GM12878 (cell line): ENCODE results near the gene GFPT1. TPM values are rescaled to one million over a fixed set of nuclear protein-coding genes. Genes with fewer than 3 reads are reported as not detected.

Experiments
- ATAC-seq: fragments of 200-7000 bp; cut with Tn5 transposase; 3 replicates; pipeline ENCODE4 v1.9.1; 2020; ENCODE audit warnings: mild to moderate bottlenecking, moderate library complexity
- BruUV-seq: library from RNA; stranded (reverse); fragments of 400-500 nt; replicated peaks from 2 replicates; lab custom pipeline; 2021; lab: Mats Ljungman, UMichigan
- CTCF ChIA-PET: fragments of 300-600 bp; sonication (Branson Sonifier 250); formaldehyde crosslinking; extraction: SDS; loops from one replicate; lab custom pipeline; 2021; ENCODE audit warnings: inconsistent platforms; lab: Yijun Ruan, JAX
- POLR2A ChIA-PET: fragments of 350-600 bp; formaldehyde crosslinking; extraction: SDS; loops from one replicate; lab custom pipeline; 2021; ENCODE audit warnings: inconsistent platforms; lab: Charles Lee
- RAD21 ChIA-PET: fragments of 300-600 bp; sonication (Branson Sonifier 250); formaldehyde crosslinking; loops from one replicate; lab custom pipeline; 2023; ENCODE audit warnings: antibody characterized with exemption; ENCODE audit not compliant: unreplicated experiment; lab: Charles Lee
- SMC1A ChIA-PET: fragments of 300-600 bp; sonication (Branson Sonifier 250); formaldehyde crosslinking; loops from one replicate; lab custom pipeline; 2023; ENCODE audit not compliant: unreplicated experiment, uncharacterized antibody; lab: Charles Lee
- DNase-seq: peaks from one replicate; pipeline ENCODE4 v3.0.0-alpha.2; 2011; ENCODE audit warnings: low read depth, low spot score
- FAIRE-seq: peaks from 3 replicates; lab custom pipeline; 2011; peaks lifted over from hg19 to GRCh38; lab: Jason Lieb, UNC
- H2AFZ ChIP-seq: 2 replicates; pipeline ENCODE4 v1.6.0; 2011; ENCODE audit warnings: low read depth, low read length, control low read depth; ENCODE audit not compliant: control insufficient read depth
- H3K27ac ChIP-seq: 2 replicates; pipeline ENCODE4 v1.5.1; 2011; ENCODE audit warnings: control low read depth; ENCODE audit not compliant: control insufficient read depth, insufficient read depth
- H3K27me3 ChIP-seq, 2 experiments: replicated peaks in 1 of 2; 2 replicates each; pipeline versions ENCODE4 v1.6.0 to v1.6.1; 2011; ENCODE audit warnings: low read length in 1 of 2; ENCODE audit not compliant: control insufficient read depth in 2 of 2, insufficient read depth in 2 of 2
- H3K36me3 ChIP-seq, 2 experiments: 2 replicates each; pipeline ENCODE4 v1.5.1; 2011; ENCODE audit warnings: low read length in 1 of 2; ENCODE audit not compliant: control insufficient read depth in 2 of 2, insufficient read depth in 2 of 2
- H3K4me1 ChIP-seq: 2 replicates; pipeline ENCODE4 v1.6.1; 2011; ENCODE audit warnings: mild to moderate bottlenecking, low read length, moderate library complexity, mixed read lengths; ENCODE audit not compliant: control insufficient read depth, insufficient read depth
- H3K4me2 ChIP-seq: 2 replicates; pipeline ENCODE4 v1.6.0; 2011; ENCODE audit warnings: control low read depth; ENCODE audit not compliant: control insufficient read depth, insufficient read depth
- H3K4me3 ChIP-seq: fragments of 200-600 bp; sonication (generic); 2 replicates; pipeline ENCODE4 v1.5.1; 2016
- H3K79me2 ChIP-seq: 2 replicates; pipeline ENCODE4 v1.6.0; 2011; ENCODE audit warnings: low read length; ENCODE audit not compliant: control insufficient read depth, insufficient read depth
- H3K9ac ChIP-seq: 2 replicates; pipeline ENCODE4 v1.8.0; 2011; ENCODE audit warnings: low read length, control low read depth, mixed read lengths; ENCODE audit not compliant: control insufficient read depth, insufficient read depth
- H3K9me3 ChIP-seq: replicated peaks from 3 replicates; pipeline ENCODE4 v1.5.1; 2011; ENCODE audit warnings: mild to moderate bottlenecking, low read length; ENCODE audit not compliant: control insufficient read depth, insufficient read depth
- H4K20me1 ChIP-seq: 2 replicates; pipeline ENCODE4 v1.6.0; 2011; ENCODE audit not compliant: control insufficient read depth, insufficient read depth
- E2F4 ChIP-seq: IDR thresholded peaks from 2 replicates; pipeline ENCODE4 v1.6.1; 2012; ENCODE audit warnings: low read depth, low read length, improper control_type of control experiment
- E2F8 ChIP-seq: fragments of 450-650 bp; IDR thresholded peaks from 2 replicates; pipeline ENCODE4 v1.6.1; 2018; ENCODE audit warnings: mild to moderate bottlenecking, low read depth, moderate library complexity; ENCODE audit not compliant: partially characterized antibody
- ELK1 ChIP-seq: IDR thresholded peaks from 2 replicates; pipeline ENCODE4 v1.6.1; 2012; ENCODE audit warnings: low read depth, low read length, improper control_type of control experiment
- ESRRA ChIP-seq: IDR thresholded peaks from 2 replicates; pipeline ENCODE4 v1.6.1; 2012; ENCODE audit warnings: mild to moderate bottlenecking, low read length, improper control_type of control experiment
- GATAD2B ChIP-seq: fragments of 450-650 bp; conservative IDR thresholded peaks from 2 replicates; pipeline ENCODE4 v1.6.1; 2017; ENCODE audit warnings: low read depth, mild to moderate bottlenecking, moderate library complexity
- NR2C2 ChIP-seq: IDR thresholded peaks from 2 replicates; pipeline ENCODE4 v1.6.1; 2011; ENCODE audit warnings: borderline replicate concordance, low read depth; ENCODE audit not compliant: control insufficient read depth, insufficient read length
- POLR2AphosphoS2 ChIP-seq: IDR thresholded peaks from 2 replicates; pipeline ENCODE4 v1.6.1; 2011; ENCODE audit warnings: low read depth, mild to moderate bottlenecking, low read length, improper control_type of control experiment, moderate library complexity
- SPI1 ChIP-seq: IDR thresholded peaks from 2 replicates; pipeline ENCODE4 v1.6.1; 2011; ENCODE audit warnings: low read depth, mild to moderate bottlenecking, low read length, moderate library complexity, borderline replicate concordance; ENCODE audit not compliant: insufficient read depth
- SREBF2 ChIP-seq: IDR thresholded peaks from 2 replicates; pipeline ENCODE4 v1.6.1; 2012; ENCODE audit warnings: mild to moderate bottlenecking, low read length
- SRF ChIP-seq, 2 experiments: IDR thresholded peaks; 2 replicates each; pipeline ENCODE4 v1.6.1; 2011; ENCODE audit warnings: low read depth in 2 of 2, low read length in 2 of 2, mild to moderate bottlenecking in 1 of 2, moderate library complexity in 1 of 2
- ZBED1 ChIP-seq: IDR thresholded peaks from 2 replicates; pipeline ENCODE4 v1.6.1; 2016; ENCODE audit warnings: borderline replicate concordance
- ZNF207 ChIP-seq: fragments of 450-650 bp; IDR thresholded peaks from 2 replicates; pipeline ENCODE4 v1.6.1; 2014; ENCODE audit warnings: antibody characterized with exemption, mild to moderate bottlenecking, borderline replicate concordance
- WGBS: methylation state at CpG from one replicate; pipeline ENCODE4 v1.1.6; 2016; ENCODE audit warnings: low lambda C conversion rate; ENCODE audit not compliant: insufficient replicate concordance, insufficient coverage; ENCODE audit errors: missing lambda C conversion rate; 5-methylcytosine and 5-hydroxymethylcytosine counted together
- in situ Hi-C: fragments of 300-500 bp; cut with MboI; formaldehyde crosslinking; loops from 9 replicates; pipeline ENCODE4 v1.14.3; 2018; ENCODE audit warnings: mixed read lengths
- intact Hi-C: fragments of 100-400 bp; cut with micrococcal nuclease; formaldehyde crosslinking; loops from one replicate; pipeline ENCODE4 v1.14.2; 2022; ENCODE audit not compliant: unreplicated experiment
- polyA plus RNA-seq, 11 experiments: library from polyadenylated mRNA; depleted of rRNA in 4 of 11; unstranded in 6 of 11; stranded (reverse) in 5 of 11; fragments of >200 nt; fragmentation: Nextera tagmentation in 4 of 11; fragmentation: Illumina TruSeq in 1 of 11; extraction: Ambion mirVana in 4 of 11; extraction: Trizol in 1 of 11; gene quantifications; 1 replicate in 1 of 11; 2 replicates in 10 of 11; pipeline versions ENCODE4 v1.2.1 to v1.2.3, GENCODE V29; 2011 to 2016; ENCODE audit warnings: inconsistent platforms in 2 of 11, missing spikeins in 2 of 11, low read depth in 1 of 11
- total RNA-seq, 4 experiments: library from RNA; depleted of rRNA in 3 of 4; stranded (reverse); fragments of >200 nt in 3 of 4; fragmentation: Illumina TruSeq in 1 of 4; extraction: Trizol in 1 of 4; gene quantifications; 2 replicates each; pipeline versions ENCODE4 v1.2.1 to v1.2.3, GENCODE V29; 2013 to 2021

GFPT1 gene
- total and polyA plus RNA-seq, 10 of the 15 experiments (the other 5 are each of a cell fraction or from before 2014, with no cell fraction given): 10.1 to 95.2 (median 24.5) TPM

GRCh38 chr2:69297216-69297615, 89.8 kb downstream of the GFPT1 start:
- intact Hi-C loops: no loop called here
- WGBS: 53% methylated on average over 12 of the region's 12 CpGs
- no peak for ATAC-seq

More at GRCh38 chr2:69297216-69297615, 89.8 kb downstream of the GFPT1 start:
- in situ Hi-C loops: loop anchor here (5.0 kb wide), 1 partner anchor 260 kb away; no protein-coding TSS in a partner anchor
- Histone ChIP-seq H3K27ac (no peak overlapping the region), H3K4me3 (no peak overlapping the region), H3K79me2 (no peaks in the 10 kb centered on the region), H2AFZ (no peak overlapping the region), H3K4me2 (no peak overlapping the region), H3K27me3 (no peaks in the 10 kb centered on the region; a peak in 1 of 4 replicates), H3K4me1 (no peaks in the 10 kb centered on the region), H3K9ac (no peak overlapping the region), H3K36me3 (no peaks in the 10 kb centered on the region), H4K20me1 (no peaks in the 10 kb centered on the region), H3K9me3 (no peaks in the 10 kb centered on the region)
- no peak for DNase-seq
- no peak for TF ChIP-seq SPI1
- no peak for TF ChIP-seq NR2C2
- no peak for TF ChIP-seq ZBED1
- no peak for TF ChIP-seq SREBF2
- no peak for TF ChIP-seq E2F8
- TF ChIP-seq ZNF207: no peak
- no peak for TF ChIP-seq ELK1
- no peak for TF ChIP-seq ESRRA
- no peak for TF ChIP-seq SRF (IDR thresholded peaks at IDR 0.05; ENCODE audit: low read depth in 2 of 2, low read length in 2 of 2)
- no peak for TF ChIP-seq E2F4
- no peak for TF ChIP-seq GATAD2B
- TF ChIP-seq POLR2AphosphoS2: no peak
- BruUV-seq: no TSS peak
- RAD21 ChIA-PET: no interaction called here
- SMC1A ChIA-PET: no interaction called here
- CTCF ChIA-PET: no interaction called here
- no peak for FAIRE-seq
- POLR2A ChIA-PET: no interaction called here
